Activated naive CD4-positive, alpha-beta T cell treated with anti-CD3 and anti-CD28 coated beads for 36 hours (primary cell): ENCODE results near the gene SLITRK4. TPM values are rescaled to one million over a fixed set of nuclear protein-coding genes. Genes with fewer than 3 reads are reported as not detected.

ENCODE experiments used
- CTCF ChIA-PET: fragments of 350-600 bp; sonication (Branson Sonifier 250); formaldehyde crosslinking; loops from one replicate; lab custom pipeline; 2021; ENCODE audit warnings: antibody characterized with exemption; lab: Charles Lee
- DNase-seq: peaks from one replicate; pipeline ENCODE4 v3.0.0-alpha.2; 2020
- H3K27ac Mint-ChIP-seq: one replicate; pipeline ENCODE4 v1.8.0; 2021; ENCODE audit warnings: mild to moderate bottlenecking, mixed read lengths
- H3K27me3 Mint-ChIP-seq: one replicate; pipeline ENCODE4 v1.8.0; 2021; ENCODE audit warnings: low read depth, mixed read lengths
- H3K36me3 Mint-ChIP-seq: one replicate; pipeline ENCODE4 v1.8.0; 2021; ENCODE audit warnings: low read depth, mixed read lengths
- H3K4me1 Mint-ChIP-seq: one replicate; pipeline ENCODE4 v1.8.0; 2021; ENCODE audit warnings: low read depth, mixed read lengths
- H3K4me3 Mint-ChIP-seq: one replicate; pipeline ENCODE4 v1.8.0; 2021; ENCODE audit warnings: mild to moderate bottlenecking, moderate library complexity, mixed read lengths
- H3K9me3 Mint-ChIP-seq: one replicate; pipeline ENCODE4 v1.8.0; 2021; ENCODE audit warnings: mixed read lengths
- intact Hi-C: fragments of 100-400 bp; cut with micrococcal nuclease; formaldehyde crosslinking; loops from one replicate; pipeline ENCODE4 v1.15.1; 2023
- total RNA-seq, 2 experiments: library from RNA; stranded (reverse); gene quantifications; one replicate each; pipeline ENCODE4 v1.2.3, GENCODE V29; 2021

SLITRK4 gene, protein sequence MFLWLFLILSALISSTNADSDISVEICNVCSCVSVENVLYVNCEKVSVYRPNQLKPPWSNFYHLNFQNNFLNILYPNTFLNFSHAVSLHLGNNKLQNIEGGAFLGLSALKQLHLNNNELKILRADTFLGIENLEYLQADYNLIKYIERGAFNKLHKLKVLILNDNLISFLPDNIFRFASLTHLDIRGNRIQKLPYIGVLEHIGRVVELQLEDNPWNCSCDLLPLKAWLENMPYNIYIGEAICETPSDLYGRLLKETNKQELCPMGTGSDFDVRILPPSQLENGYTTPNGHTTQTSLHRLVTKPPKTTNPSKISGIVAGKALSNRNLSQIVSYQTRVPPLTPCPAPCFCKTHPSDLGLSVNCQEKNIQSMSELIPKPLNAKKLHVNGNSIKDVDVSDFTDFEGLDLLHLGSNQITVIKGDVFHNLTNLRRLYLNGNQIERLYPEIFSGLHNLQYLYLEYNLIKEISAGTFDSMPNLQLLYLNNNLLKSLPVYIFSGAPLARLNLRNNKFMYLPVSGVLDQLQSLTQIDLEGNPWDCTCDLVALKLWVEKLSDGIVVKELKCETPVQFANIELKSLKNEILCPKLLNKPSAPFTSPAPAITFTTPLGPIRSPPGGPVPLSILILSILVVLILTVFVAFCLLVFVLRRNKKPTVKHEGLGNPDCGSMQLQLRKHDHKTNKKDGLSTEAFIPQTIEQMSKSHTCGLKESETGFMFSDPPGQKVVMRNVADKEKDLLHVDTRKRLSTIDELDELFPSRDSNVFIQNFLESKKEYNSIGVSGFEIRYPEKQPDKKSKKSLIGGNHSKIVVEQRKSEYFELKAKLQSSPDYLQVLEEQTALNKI
- not detected for total RNA-seq

DNA sequence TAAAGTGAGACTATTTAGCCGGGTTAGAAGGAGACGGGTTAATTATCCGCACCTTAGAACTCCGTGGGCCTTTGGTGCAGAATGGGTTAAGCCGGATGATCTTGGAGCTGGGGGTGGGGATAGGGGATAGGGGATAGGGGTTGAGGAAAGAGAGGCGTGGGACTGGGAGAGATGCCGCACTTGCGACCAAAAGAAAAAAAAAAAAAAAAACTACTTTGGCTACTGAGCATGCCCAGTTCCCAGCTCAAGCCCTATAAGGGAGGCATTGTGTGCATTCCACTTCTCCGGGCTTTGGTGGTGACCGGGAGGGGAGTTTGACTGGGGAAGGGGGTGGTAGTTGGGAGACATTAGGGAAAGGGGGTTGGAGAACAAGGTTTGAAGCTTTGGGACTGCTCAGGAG, at the start of gene SLITRK4:
SLITRK4 (minus strand) TSS at position 187 of the 400 bp plus-strand sequence. CDS start 4,993 bp downstream, outside the sequence.
- CTCF ChIA-PET: no interaction called here
- Mint-ChIP-seq H3K4me3 (no peak within 1 kb of the TSS), H3K36me3 (peaks cover 3% of the 10 kb centered on the region), H3K27ac (no peak within 1 kb of the TSS), H3K27me3 (peaks cover 28% of the 10 kb centered on the region), H3K4me1 (peaks cover 2% of the 10 kb centered on the region), H3K9me3 (no peaks in the 10 kb centered on the region)
- no peak for DNase-seq
- intact Hi-C loops: no loop called here

DNA sequence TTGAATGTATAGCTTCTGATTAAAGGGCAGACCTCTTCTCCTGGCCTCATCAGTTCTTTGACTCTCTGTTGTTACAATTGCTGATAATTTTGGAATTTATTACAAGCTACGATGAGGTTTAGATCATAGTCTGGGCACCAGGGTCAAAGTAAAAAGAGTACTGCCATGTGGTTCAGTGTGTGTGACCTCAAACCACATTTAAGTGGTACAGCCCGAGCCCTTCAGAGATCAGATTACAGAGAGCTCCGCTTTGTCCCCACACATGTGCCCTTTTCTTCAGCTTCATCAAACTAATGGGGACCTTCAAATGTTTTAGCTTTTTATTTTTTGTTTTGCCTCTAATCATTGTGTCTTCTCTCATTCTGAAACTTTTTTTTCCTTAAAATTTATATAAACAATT, 47.6 kb upstream of the SLITRK4 start:
- CTCF ChIA-PET: no interaction called here
- H3K4me3 Mint-ChIP-seq: no peak overlapping the region
- DNase-seq: no peak
- peaks cover 3% of the 10 kb centered on the region for H3K9me3 Mint-ChIP-seq
- intact Hi-C loops: no loop called here
- no peak overlapping the region for H3K27ac Mint-ChIP-seq
- H3K36me3 Mint-ChIP-seq: no peaks in the 10 kb centered on the region
- H3K27me3 Mint-ChIP-seq: no peaks in the 10 kb centered on the region
- no peaks in the 10 kb centered on the region for H3K4me1 Mint-ChIP-seq

DNA sequence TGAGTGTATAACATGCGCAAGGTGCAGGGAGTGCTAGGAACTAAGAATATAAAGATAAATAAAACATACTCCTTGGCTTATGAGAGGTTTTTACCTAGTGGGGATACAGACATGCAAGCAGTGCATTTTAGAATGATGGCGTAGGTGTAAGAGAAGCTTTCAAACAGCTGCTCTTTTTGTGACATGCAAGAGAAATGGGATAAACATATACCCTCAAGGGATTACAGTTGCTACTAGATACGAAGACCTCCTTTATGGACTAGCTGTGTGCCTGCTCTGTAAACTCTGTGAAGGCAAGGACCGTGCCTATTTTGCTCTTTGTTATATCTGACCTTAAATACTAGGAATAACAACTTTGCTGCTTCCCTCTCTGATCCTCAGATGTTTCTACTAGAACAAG, 39.0 kb upstream of the SLITRK4 start:
- H3K9me3 Mint-ChIP-seq: peaks cover 2% of the 10 kb centered on the region
- H3K4me1 Mint-ChIP-seq: no peaks in the 10 kb centered on the region
- CTCF ChIA-PET: no interaction called here
- no peaks in the 10 kb centered on the region for H3K36me3 Mint-ChIP-seq
- H3K27ac Mint-ChIP-seq: no peak overlapping the region
- intact Hi-C loops: no loop called here
- no peaks in the 10 kb centered on the region for H3K27me3 Mint-ChIP-seq
- no peak overlapping the region for H3K4me3 Mint-ChIP-seq
- no peak for DNase-seq

DNA sequence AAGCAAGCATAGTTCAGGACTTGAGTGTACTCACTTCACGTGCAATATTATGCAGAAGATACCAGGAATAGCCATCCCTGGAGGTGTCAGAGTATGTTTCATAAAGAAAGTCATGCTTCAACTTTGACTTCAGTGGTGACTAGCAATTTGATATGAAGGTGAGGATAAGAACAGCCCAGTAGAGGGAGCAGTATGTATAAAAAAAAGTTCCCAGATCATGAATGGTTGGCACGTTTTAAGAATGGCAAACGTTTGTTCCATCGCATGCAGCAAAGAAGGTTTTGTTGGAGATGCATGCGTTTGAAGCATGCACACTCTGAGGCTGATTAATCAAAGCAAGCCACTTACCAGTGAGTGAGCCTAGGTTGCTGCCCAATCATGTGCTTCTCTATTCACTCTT, 33.5 kb upstream of the SLITRK4 start:
- intact Hi-C loops: no loop called here

DNA sequence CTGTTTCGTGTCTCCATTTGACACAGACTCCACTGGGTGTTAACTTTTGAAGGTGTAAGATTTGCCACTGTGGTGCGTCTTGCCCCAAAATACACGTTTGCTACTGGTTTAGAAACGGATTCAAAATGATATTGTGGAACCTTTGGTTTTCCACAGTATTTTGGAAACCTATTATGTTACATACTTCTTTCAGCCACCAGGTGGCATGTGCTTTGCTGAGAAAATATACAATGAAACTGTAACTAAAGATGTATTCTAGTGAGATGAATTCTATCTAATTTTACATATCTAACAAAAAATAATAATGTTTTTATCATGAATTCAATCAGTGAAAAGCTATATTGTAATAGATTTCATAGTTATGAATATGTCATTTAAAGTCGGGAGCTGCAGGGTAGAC, 28.4 kb upstream of the SLITRK4 start:
- H3K4me1 Mint-ChIP-seq: no peaks in the 10 kb centered on the region
- H3K36me3 Mint-ChIP-seq: no peaks in the 10 kb centered on the region
- CTCF ChIA-PET: no interaction called here
- intact Hi-C loops: no loop called here
- no peak overlapping the region for H3K27ac Mint-ChIP-seq
- no peaks in the 10 kb centered on the region for H3K27me3 Mint-ChIP-seq
- no peak for DNase-seq
- no peak overlapping the region for H3K4me3 Mint-ChIP-seq
- no peaks in the 10 kb centered on the region for H3K9me3 Mint-ChIP-seq

More for the DNA sequence above, 33.5 kb upstream of the SLITRK4 start:
- H3K9me3 Mint-ChIP-seq: no peaks in the 10 kb centered on the region
- H3K27ac Mint-ChIP-seq: no peak overlapping the region
- CTCF ChIA-PET: interaction anchor here (0.8 kb wide), 1 partner anchor 8 kb away, joined by 3 read pairs; no protein-coding TSS in a partner anchor
- no peaks in the 10 kb centered on the region for H3K27me3 Mint-ChIP-seq
- no peaks in the 10 kb centered on the region for H3K36me3 Mint-ChIP-seq
- H3K4me1 Mint-ChIP-seq: no peaks in the 10 kb centered on the region
- no peak overlapping the region for H3K4me3 Mint-ChIP-seq
- DNase-seq: no peak

DNA sequence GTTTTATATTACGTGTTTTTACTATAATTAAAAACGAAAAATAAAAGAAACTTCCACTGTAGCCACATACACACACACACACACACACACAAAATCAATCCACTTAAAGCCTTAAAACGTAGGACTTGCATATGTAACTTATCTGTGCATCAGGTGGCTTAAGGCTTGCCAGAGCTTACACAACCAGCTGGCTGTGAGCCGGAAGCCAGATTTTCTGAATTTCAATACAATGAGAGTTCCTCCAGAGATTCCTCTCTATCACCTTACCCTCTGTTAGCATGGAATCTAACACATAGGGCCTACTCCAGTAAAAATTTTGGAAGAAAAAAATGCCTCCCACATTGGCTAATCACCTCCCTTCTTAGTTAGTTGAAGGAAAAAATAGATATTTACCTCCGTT, 27.9 kb upstream of the SLITRK4 start:
- no peaks in the 10 kb centered on the region for H3K36me3 Mint-ChIP-seq
- no peaks in the 10 kb centered on the region for H3K9me3 Mint-ChIP-seq
- no peak overlapping the region for H3K27ac Mint-ChIP-seq
- H3K4me3 Mint-ChIP-seq: no peak overlapping the region
- CTCF ChIA-PET: no interaction called here
- intact Hi-C loops: no loop called here
- DNase-seq: no peak
- no peaks in the 10 kb centered on the region for H3K27me3 Mint-ChIP-seq
- H3K4me1 Mint-ChIP-seq: no peaks in the 10 kb centered on the region

DNA sequence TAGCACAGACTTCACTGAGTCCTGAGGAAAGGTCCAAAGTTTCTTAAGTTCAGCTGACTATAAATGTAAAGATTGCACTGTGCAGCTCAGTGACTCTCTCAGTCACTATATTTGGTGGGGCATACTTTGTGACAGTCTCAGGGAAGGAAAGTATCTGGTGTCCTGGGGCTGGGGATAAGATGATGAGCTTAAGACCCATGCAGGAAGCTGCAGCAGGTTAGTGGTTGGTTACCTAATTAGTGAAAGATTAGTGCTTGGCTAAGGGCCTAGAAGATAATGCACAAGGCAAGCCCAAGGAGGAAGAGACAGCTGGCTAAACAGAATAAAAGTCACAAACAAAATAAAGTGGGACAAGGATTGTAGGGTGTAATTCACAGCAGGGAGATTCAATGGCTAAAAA, 25.4 kb upstream of the SLITRK4 start:
- CTCF ChIA-PET: interaction anchor here (0.5 kb wide), 1 partner anchor 8 kb away, joined by 3 read pairs; no protein-coding TSS in a partner anchor
- H3K4me3 Mint-ChIP-seq: no peak overlapping the region
- no peak for DNase-seq
- H3K9me3 Mint-ChIP-seq: no peaks in the 10 kb centered on the region
- H3K4me1 Mint-ChIP-seq: no peaks in the 10 kb centered on the region
- no peaks in the 10 kb centered on the region for H3K27me3 Mint-ChIP-seq
- intact Hi-C loops: no loop called here
- H3K36me3 Mint-ChIP-seq: no peaks in the 10 kb centered on the region
- H3K27ac Mint-ChIP-seq: no peak overlapping the region

DNA sequence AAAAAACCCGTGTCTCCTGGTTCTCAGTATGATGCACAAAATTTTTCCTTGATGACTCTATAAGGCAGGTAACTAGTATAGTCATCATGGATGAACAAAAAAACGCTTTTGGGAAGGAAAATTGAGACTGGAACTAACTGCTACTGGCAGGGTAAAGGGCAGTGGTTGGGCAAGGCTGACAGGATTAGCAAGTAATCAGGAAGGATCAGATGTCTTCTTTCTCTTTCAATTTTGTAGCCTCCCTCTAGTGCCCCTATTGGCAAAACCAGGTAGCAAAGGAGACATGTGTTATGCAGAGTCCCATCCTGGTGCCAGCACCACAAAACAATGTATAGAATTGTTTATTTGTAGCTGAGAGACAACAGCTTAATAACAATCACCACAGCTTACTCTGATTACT, 12.8 kb upstream of the SLITRK4 start:
- CTCF ChIA-PET: no interaction called here
- H3K4me1 Mint-ChIP-seq: no peaks in the 10 kb centered on the region

DNA sequence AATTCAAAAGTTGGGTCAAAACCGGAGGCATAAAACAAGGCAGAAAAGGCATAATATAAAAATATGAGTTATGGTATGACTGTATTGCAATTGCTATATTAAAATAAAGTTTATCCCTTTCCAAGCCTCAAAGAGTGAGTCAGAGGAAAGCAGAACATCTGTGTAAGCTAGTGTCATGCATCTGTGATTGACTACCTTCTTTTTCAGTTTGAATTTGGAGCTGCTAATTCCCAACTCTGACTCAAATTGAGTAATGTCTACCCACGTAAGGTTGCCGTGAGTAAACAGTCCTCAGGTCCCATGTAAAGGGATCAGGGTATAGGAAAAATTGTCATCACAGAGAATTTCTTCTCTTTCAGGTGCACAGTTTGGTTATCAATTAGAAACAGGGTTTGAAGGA, 6.5 kb upstream of the SLITRK4 start:
- CTCF ChIA-PET: no interaction called here

More for the DNA sequence above, 12.8 kb upstream of the SLITRK4 start:
- Mint-ChIP-seq H3K27me3 (no peaks in the 10 kb centered on the region), H3K36me3 (no peaks in the 10 kb centered on the region), H3K27ac (no peak overlapping the region), H3K4me3 (no peak overlapping the region), H3K9me3 (no peaks in the 10 kb centered on the region)
- intact Hi-C loops: no loop called here
- no peak for DNase-seq

DNA sequence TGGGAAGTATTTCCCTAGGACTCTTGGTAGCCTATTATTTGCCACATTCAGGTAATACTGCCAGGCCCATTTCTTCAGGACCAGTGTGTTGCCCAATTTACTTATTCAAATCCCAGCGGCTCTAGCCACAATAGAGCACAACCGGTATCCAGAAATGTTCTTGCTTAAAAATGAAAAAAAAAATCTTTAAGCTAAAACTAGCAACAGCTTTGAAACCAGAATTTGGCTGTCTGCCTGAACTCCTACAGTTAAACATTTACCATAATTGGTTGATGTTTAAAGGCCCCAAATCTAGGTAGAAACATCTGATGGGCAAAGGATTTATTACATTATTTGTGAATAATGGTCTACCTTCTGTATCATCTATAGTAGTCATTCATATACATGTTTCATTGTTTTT, 930 bp upstream of the SLITRK4 start:
- H3K27me3 Mint-ChIP-seq: peaks cover 22% of the 10 kb centered on the region
- CTCF ChIA-PET: no interaction called here
- peaks cover 2% of the 10 kb centered on the region for H3K4me1 Mint-ChIP-seq
- DNase-seq: no peak
- no peak overlapping the region for H3K4me3 Mint-ChIP-seq
- H3K27ac Mint-ChIP-seq: no peak overlapping the region
- intact Hi-C loops: no loop called here
- no peaks in the 10 kb centered on the region for H3K9me3 Mint-ChIP-seq
- peaks cover 3% of the 10 kb centered on the region for H3K36me3 Mint-ChIP-seq

More for the DNA sequence above, 6.5 kb upstream of the SLITRK4 start:
- intact Hi-C loops: no loop called here
- Mint-ChIP-seq H3K27me3 (no peaks in the 10 kb centered on the region), H3K9me3 (no peaks in the 10 kb centered on the region), H3K36me3 (no peaks in the 10 kb centered on the region), H3K4me1 (no peaks in the 10 kb centered on the region), H3K27ac (no peak overlapping the region), H3K4me3 (no peak overlapping the region)
- no peak for DNase-seq

DNA sequence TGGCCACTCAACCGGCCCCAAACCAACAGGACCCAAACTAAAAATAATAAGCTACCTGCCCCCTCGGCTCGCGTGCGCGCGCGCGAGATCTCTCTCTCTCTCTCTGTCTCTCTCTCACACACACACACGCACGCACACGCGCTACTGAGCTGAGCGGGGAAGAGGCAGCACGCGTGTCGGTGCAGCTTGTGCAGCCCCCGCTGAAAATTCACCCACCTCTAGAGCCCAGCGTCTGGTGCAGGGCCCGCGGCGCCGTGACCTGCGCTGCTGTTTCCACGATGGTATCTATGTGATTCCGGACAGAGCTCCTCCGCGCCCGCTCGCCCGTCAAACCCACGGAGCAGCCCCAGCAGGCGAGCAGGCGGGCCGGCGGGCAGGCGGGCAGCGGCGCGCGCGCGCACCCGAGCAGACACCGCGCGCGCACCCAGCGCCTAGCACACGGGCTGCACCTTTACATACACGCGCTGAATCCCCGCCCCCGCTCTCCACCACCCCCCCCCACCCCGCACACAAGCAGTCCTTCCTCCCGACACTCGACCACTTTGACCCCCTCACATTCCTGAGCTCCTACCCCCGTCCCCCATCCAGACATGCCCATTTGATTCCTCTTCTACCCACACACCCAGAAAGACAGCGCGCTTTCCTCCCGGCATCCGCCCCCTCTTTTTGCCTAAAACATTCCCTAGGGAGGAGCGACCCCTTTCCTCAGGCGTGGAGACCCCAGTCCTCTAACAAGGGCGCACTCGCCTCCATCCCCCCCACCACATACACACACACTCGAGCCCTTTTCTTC, 1.0 kb downstream of the SLITRK4 start:
- Mint-ChIP-seq H3K27ac (no peak overlapping the region), H3K27me3 (peaks cover 28% of the 10 kb centered on the region), H3K36me3 (peaks cover 3% of the 10 kb centered on the region), H3K4me3 (no peak overlapping the region), H3K9me3 (no peaks in the 10 kb centered on the region), H3K4me1 (peaks cover 2% of the 10 kb centered on the region)
- DNase-seq: no peak
- CTCF ChIA-PET: no interaction called here
- intact Hi-C loops: no loop called here

DNA sequence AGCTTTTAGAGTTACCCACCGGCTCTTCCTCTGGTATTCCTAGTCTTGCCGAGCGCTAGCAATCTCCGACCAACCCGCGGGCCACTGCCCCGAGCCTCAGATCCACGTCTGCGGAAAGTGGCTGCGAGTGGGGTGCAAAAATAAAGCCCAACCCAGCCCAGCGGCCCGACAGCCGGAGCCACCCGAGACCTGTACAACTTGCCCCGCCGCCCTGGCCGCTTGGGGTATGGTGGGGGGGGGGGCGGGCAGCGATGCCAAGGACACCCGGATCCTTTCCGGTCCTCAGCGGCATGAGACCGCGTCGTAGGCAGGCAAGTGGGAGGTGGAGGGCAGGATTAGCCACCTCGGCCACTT, 1.6 kb downstream of the SLITRK4 start:
- CTCF ChIA-PET: no interaction called here
- no peak for DNase-seq
- Mint-ChIP-seq H3K4me3 (no peak overlapping the region), H3K27ac (no peak overlapping the region), H3K27me3 (peaks cover 28% of the 10 kb centered on the region), H3K9me3 (no peaks in the 10 kb centered on the region), H3K36me3 (peaks cover 3% of the 10 kb centered on the region), H3K4me1 (peaks cover 2% of the 10 kb centered on the region)
- intact Hi-C loops: no loop called here
